Right atrium auricular region (tissue), 2 donors: ENCODE measurements around the gene VPS51. TPM values are rescaled to one million over a fixed set of nuclear protein-coding genes. Genes with fewer than 3 reads are reported as not detected.

Source experiments
- DNase-seq: peaks from one replicate; pipeline ENCODE4 v3.0.0-alpha.2; 2019; ENCODE audit warnings: low spot score
- H3K27ac ChIP-seq, 2 donors: fragments of 200-600 bp; sonication (generic); 1 replicate in 1 of 2; 2 replicates in 1 of 2; pipeline ENCODE4 v1.5.1; 2016 to 2019
- H3K27me3 ChIP-seq, 2 donors: fragments of 200-600 bp; sonication (generic); one replicate each; pipeline versions ENCODE4 v1.5.1 to v1.6.0; 2017 to 2019
- H3K36me3 ChIP-seq: fragments of 200-600 bp; sonication (generic); one replicate; pipeline ENCODE4 v1.5.1; 2016
- H3K4me1 ChIP-seq, 2 donors: fragments of 200-600 bp; sonication (generic); one replicate each; pipeline versions ENCODE4 v1.5.1 to v1.6.0; 2017 to 2019
- H3K4me3 ChIP-seq, 2 donors: fragments of 200-600 bp; sonication (generic); 1 replicate in 1 of 2; 2 replicates in 1 of 2; pipeline ENCODE4 v1.5.1; 2017 to 2019; ENCODE audit warnings: mild to moderate bottlenecking in 1 of 2, moderate library complexity in 1 of 2
- H3K9me3 ChIP-seq, 2 donors: fragments of 200-600 bp; sonication (generic); one replicate each; pipeline ENCODE4 v1.5.1; 2019
- total RNA-seq, 2 donors: library from RNA; depleted of rRNA; stranded (reverse); fragments of >200 nt; gene quantifications; one replicate each; pipeline ENCODE4 v1.1.0, GENCODE V29; 2016
- TF ChIP-seq, protein P1 (sequence below), 2 donors: fragments of 200-600 bp; sonication (generic); IDR thresholded peaks; one replicate each; pipeline ENCODE4 v1.5.1; 2019; ENCODE audit warnings: antibody characterized with exemption in 2 of 2

VPS51 gene
- total RNA-seq, 2 donors from 2014 or later, result 98.5 to 147 TPM

GRCh38 chr11:65126624-65127274 is 30.7 kb downstream of the VPS51 start:
- TF ChIP-seq, protein P1, sequence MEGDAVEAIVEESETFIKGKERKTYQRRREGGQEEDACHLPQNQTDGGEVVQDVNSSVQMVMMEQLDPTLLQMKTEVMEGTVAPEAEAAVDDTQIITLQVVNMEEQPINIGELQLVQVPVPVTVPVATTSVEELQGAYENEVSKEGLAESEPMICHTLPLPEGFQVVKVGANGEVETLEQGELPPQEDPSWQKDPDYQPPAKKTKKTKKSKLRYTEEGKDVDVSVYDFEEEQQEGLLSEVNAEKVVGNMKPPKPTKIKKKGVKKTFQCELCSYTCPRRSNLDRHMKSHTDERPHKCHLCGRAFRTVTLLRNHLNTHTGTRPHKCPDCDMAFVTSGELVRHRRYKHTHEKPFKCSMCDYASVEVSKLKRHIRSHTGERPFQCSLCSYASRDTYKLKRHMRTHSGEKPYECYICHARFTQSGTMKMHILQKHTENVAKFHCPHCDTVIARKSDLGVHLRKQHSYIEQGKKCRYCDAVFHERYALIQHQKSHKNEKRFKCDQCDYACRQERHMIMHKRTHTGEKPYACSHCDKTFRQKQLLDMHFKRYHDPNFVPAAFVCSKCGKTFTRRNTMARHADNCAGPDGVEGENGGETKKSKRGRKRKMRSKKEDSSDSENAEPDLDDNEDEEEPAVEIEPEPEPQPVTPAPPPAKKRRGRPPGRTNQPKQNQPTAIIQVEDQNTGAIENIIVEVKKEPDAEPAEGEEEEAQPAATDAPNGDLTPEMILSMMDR (IDR thresholded peaks at IDR 0.05), result no peak
- no peak overlapping the region for H3K4me3 ChIP-seq
- no peaks in the 10 kb centered on the region for H3K27me3 ChIP-seq
- peaks cover 0 to 13% of the 10 kb centered on the region in 2 donors for H3K4me1 ChIP-seq
- H3K36me3 ChIP-seq, result peaks cover 72% of the 10 kb centered on the region
- H3K27ac ChIP-seq, result no peak overlapping the region
- no peaks in the 10 kb centered on the region for H3K9me3 ChIP-seq
- no peak for DNase-seq

- H3K9me3 ChIP-seq, result no peaks in the 10 kb centered on the region
- H3K36me3 ChIP-seq, result peaks cover 81% of the 10 kb centered on the region
- no peak overlapping the region for H3K4me3 ChIP-seq
- H3K27ac ChIP-seq, result no peak overlapping the region
- H3K27me3 ChIP-seq, result no peaks in the 10 kb centered on the region
- no peak for DNase-seq
- TF ChIP-seq, protein P1 (IDR thresholded peaks at IDR 0.05), result no peak
- H3K4me1 ChIP-seq, result peaks cover 0 to 18% of the 10 kb centered on the region in 2 donors
These were observed 31.6 kb downstream of the VPS51 start for GRCh38 chr11:65127473-65128181.

- Histone ChIP-seq H3K9me3 (no peaks in the 10 kb centered on the region), H3K27ac (no peak overlapping the region), H3K36me3 (peaks cover 83% of the 10 kb centered on the region), H3K4me3 (no peak overlapping the region), H3K27me3 (no peaks in the 10 kb centered on the region), H3K4me1 (peaks cover 0 to 18% of the 10 kb centered on the region in 2 donors)
- TF ChIP-seq, protein P1 (IDR thresholded peaks at IDR 0.05), result no peak
- DNase-seq, result no peak
These were observed 32.5 kb downstream of the VPS51 start for GRCh38 chr11:65128182-65129145.

GRCh38 chr11:65129649-65130441 is 33.8 kb downstream of the VPS51 start:
- TF ChIP-seq, protein P1 (IDR thresholded peaks at IDR 0.05), result no peak
- Histone ChIP-seq H3K9me3 (no peaks in the 10 kb centered on the region), H3K4me1 (peaks cover 0 to 24% of the 10 kb centered on the region in 2 donors), H3K27me3 (no peaks in the 10 kb centered on the region), H3K36me3 (peaks cover 80% of the 10 kb centered on the region), H3K27ac (no peak overlapping the region), H3K4me3 (no peak overlapping the region)
- no peak for DNase-seq
